AG09309 (cell line): ENCODE data around the gene PER2.
"Not testable (repeated sequence)": the region's sequence is repeated elsewhere in the genome, so short reads cannot be mapped to it uniquely, and the experiment has no call there.

ENCODE experiments used
- DNase-seq: peaks from one replicate; pipeline ENCODE4 v3.0.0-alpha.2; 2010; ENCODE audit warnings: low read depth
- H3K4me3 ChIP-seq: 2 replicates; pipeline ENCODE4 v1.5.1; 2011; ENCODE audit warnings: mild to moderate bottlenecking, low read depth, low read length, moderate library complexity; ENCODE audit not compliant: control insufficient read depth
- TF ChIP-seq, protein P1 (sequence below): IDR thresholded peaks from 2 replicates; pipeline ENCODE4 v1.5.1; 2011; ENCODE audit warnings: mild to moderate bottlenecking, low read depth, low read length, inconsistent platforms; ENCODE audit not compliant: insufficient read depth, control insufficient read depth; ENCODE audit errors: missing control alignments

PER2 gene

GRCh38 chr2:238281826-238282480 is 6.5 kb downstream of the PER2 start:
- TF ChIP-seq, protein P1, sequence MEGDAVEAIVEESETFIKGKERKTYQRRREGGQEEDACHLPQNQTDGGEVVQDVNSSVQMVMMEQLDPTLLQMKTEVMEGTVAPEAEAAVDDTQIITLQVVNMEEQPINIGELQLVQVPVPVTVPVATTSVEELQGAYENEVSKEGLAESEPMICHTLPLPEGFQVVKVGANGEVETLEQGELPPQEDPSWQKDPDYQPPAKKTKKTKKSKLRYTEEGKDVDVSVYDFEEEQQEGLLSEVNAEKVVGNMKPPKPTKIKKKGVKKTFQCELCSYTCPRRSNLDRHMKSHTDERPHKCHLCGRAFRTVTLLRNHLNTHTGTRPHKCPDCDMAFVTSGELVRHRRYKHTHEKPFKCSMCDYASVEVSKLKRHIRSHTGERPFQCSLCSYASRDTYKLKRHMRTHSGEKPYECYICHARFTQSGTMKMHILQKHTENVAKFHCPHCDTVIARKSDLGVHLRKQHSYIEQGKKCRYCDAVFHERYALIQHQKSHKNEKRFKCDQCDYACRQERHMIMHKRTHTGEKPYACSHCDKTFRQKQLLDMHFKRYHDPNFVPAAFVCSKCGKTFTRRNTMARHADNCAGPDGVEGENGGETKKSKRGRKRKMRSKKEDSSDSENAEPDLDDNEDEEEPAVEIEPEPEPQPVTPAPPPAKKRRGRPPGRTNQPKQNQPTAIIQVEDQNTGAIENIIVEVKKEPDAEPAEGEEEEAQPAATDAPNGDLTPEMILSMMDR: no peak
- no peak for DNase-seq

GRCh38 chr2:238280083-238280825 is 8.2 kb downstream of the PER2 start:
- no peak for DNase-seq
- TF ChIP-seq, protein P1: no peak
- H3K4me3 ChIP-seq: no peak overlapping the region

More at GRCh38 chr2:238281826-238282480, 6.5 kb downstream of the PER2 start:
- H3K4me3 ChIP-seq: no peak overlapping the region

DNA sequence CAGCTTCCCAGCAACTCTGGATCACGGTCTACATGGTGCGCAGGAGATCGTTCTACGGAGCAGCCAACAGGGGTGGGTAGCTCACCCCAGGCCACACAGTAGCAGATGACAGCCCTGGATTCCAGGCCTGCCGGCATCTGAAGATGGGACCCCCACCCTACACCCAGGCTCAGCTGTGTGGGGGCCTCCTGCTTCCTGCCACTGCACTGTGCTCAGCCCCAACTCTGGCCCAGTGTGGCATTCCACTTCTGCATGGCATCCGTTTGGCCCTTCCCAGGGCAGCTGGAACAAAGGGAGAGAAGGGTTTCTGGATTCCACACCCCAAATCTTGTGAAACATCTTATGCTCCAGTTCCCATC is 9.1 kb downstream of the PER2 start:
- H3K4me3 ChIP-seq: no peak overlapping the region
- no peak for DNase-seq
- TF ChIP-seq, protein P1: no peak

DNA sequence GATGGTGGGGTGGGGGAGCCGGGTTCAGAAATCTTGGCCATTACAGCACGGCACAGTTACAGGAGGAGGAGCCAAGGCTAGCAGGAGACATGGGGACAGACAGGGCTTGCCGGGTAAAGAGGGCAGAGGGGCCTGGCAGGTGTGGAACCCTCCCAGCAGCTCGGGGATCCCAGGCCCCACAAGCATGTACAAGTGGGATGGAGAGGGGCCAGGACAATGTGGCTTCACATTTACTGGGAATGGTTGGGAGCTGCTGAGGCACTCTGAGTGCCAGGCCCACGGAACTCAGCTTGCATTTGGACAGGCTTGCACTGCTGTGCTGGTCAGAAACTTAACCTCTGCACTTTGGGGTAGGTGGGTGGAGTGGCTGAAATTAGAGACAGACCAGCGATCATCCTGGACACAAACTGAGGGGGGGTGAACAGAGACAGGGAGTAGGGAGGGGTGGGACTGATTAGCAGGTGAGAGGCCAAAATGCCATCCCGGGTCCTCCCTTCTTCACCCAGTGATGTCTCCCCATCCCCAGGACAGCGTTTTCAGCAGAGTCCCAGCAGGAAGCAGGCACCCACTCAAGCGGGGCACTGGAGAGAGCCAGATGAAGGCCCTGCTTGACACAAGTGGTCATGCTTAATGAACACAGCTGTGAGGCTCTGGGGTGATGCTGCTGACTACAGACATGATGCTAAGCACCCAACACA is 9.6 kb downstream of the PER2 start:
- no peak overlapping the region for H3K4me3 ChIP-seq
- DNase-seq: no peak
- TF ChIP-seq, protein P1: no peak

DNA sequence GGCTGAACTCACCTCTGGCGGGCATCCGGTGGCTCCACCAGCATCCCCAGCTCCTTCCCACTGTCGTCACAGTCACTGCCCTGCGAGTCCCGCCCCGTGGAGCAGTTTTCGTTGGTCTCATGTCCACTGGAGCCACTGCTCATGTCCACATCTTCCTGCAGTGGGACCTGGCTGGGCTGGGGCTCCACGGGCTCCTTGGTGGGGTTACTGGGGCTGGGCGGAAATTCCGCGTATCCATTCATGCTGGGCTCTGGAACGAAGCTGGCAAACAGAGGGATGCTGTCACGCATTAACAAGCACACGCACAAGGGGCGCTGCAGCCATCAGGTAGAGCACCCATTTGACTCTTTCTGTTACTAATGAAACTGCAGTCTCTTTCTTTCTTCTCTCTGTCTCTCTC is 10.7 kb downstream of the PER2 start:
- TF ChIP-seq, protein P1: no peak
- no peak overlapping the region for H3K4me3 ChIP-seq
- DNase-seq: no peak

DNA sequence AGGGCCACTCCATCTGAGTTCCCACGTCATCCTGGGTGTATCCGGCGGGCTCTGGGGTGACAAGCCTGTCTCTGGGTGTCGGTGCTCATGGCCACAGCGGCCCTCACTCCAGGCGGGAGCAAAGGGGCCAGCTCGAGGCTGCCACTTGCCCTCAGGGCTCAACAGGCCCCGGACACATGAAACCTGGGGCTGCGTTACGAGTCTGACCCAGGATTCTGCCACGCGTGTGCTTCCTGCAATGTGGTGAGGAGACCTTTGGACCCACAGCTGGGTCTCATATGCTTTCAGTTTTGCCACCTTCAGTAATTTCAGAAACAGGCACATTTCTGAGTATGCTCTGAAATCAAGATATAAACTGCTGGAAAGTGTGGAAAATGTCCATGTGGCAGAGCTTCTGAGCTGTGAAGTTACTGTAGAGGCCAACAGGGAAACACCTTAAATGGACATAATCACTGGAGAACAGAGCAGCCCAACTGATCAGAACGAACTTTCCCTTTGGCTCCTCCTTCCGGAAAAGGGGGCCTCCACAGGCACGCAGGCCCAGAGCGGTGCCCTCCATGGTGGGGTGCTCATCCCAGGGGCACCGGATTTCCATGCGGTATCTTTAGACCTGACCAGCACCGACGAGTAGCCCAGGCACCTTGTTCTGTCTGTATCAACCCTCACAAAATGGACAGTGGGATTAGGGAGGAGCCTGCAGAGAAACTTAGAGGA is 14.1 kb downstream of the PER2 start:
- H3K4me3 ChIP-seq: no peak overlapping the region
- DNase-seq: no peak
- TF ChIP-seq, protein P1: no peak

- DNase-seq, H3K4me3 ChIP-seq: not testable (repeated sequence)
These were observed 15.0 kb downstream of the PER2 start for GRCh38 chr2:238273433-238273832.
